ENCODE results near the gene NEMP1.
"Not testable (repeated sequence)": the region's sequence is repeated elsewhere in the genome, so short reads cannot be mapped to it uniquely, and the experiment has no call there.

The NEMP1 gene

DNA sequence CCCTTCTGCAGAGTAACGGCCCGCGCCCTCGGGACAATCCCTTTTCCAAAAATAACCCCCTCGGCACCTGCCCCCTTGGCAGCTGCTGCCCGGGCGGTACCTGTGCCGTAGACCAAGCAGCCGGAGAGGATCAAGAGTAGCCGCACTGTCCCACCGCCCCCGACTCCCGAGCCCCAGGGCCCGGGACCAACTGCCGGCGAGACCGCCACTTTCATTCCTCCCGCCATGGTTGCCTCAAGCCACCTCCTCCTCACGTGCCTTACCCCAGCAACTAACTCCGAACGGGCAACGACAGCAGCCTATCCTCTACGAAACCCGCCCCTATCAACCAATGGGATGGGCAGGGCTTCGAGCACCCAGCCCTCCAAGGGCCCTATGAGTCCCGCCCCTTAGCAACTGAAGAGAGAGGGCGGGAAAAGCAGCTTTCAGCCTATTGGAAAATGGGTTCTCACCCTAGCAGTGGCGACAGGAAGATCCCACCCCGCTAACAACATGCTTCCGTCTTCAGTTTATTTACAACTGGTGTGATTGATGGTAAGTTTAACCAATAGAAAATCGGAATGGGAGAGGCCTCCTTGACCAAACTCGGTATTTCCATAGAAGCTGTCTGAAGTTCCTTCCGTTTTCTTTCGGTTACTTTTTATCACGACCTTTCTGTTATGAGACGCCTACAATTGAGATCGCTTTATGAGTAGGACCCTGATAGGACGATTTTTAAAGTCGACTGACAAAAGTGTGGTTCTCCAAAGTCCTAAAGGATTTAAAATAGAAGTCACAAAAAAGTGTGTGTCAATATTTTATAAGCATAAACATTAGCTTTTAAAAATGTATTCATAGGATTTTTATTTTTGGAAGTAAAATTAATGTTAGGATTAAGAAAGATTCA is at the start of gene NEMP1:
NEMP1 (minus strand) TSS at position 273 of the 886 bp plus-strand sequence; CDS start at position 227, 46 bp downstream.
- no peaks in the 10 kb centered on the region for H3K9me3 ChIP-seq (ENCODE audit: control insufficient read depth, insufficient read depth, low read length)
- H3K9ac ChIP-seq (ENCODE audit: low read depth, low read length) = peak within 1 kb of the TSS; percentile 82
- no peaks in the 10 kb centered on the region for H3K36me3 ChIP-seq (ENCODE audit: insufficient read depth, low read length)
- no peaks in the 10 kb centered on the region for H3K4me1 ChIP-seq (ENCODE audit: insufficient read depth, low read length)

DNA sequence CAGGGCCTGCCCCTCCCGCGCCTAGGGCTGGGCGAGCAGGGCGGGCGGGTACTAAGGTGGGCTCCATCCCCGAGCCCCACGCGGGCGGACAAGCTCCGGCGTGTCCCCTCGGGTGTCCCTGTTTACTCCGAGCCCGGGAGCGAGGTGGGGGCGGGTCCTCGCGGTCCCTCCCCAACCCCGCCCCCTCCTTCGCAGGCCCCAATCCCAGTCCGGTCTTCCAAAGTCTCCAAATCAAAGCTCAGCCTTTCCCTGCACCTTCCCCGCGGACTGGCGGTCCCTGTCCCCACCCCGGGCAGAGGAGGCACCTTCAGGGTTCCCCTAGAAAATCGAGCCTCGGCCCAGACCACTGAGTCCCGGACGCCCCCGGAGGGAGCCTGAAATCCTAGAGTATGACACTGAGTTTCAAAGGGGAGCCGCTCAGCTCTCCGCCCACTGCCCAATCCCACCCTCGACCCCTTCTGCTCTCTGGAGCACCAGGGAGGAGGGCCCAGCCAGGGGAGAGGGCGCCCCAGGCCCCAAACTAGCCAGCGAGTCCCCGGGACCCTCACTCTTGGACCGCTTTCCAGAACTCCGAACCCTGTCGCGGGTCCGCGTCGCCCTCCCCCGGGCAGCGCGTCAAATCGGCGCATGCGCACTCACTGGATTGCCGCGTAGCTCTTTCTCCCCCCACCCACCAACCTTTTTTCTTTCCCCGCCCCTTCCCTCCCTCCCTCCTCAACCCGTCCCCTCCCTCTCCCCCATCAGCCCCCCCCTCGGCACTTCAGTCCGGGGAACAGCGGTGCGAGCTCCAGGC is 49.3 kb upstream of the NEMP1 start, which contains the start of gene LRP1:
LRP1 (plus strand) TSS at position 758 of the 793 bp plus-strand sequence. CDS start 482 bp downstream, outside the sequence.
- Histone ChIP-seq H3K36me3 (ENCODE audit: insufficient read depth, low read length) (no peaks in the 10 kb centered on the region), H3K9ac (ENCODE audit: low read depth, low read length) (peak within 1 kb of the TSS; percentile 98), H3K4me1 (ENCODE audit: insufficient read depth, low read length) (peaks cover 43% of the 10 kb centered on the region), H3K9me3 (ENCODE audit: control insufficient read depth, insufficient read depth, low read length) (no peaks in the 10 kb centered on the region; the same call in 1 of the 2 replicates)

DNA sequence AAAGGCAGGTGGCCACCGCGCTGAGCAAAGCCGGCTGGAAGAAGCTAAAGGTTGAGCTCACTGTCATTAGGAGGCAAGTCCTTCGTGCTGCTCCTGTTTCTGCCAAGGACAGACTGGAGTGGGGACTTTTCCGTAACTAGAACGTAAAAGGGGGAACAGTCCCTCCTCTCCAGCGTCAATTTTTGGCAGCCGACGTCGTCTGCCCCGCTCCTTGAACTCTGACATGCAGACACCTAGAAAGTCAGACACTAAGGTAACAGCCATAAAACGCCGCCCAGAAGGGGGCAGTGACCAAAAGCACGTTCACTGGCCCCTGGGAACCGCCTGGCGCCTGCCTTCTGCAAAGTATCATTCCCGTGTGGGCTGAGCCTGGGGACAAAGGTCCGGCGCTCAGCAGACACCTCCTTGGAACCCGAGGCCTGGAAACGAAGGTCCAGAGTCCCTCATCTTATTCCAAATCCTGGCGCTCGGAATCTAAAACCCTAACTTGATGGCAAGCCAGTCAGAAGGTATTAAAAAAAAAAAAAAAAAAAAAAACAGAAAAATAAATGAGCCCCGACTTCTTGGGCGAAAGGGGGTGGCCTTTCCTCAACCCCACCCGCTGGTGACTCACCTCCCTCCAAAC is 48.6 kb upstream of the NEMP1 start:
- Histone ChIP-seq H3K9me3 (ENCODE audit: control insufficient read depth, insufficient read depth, low read length) (no peaks in the 10 kb centered on the region; the same call in 1 of the 2 replicates), H3K36me3 (ENCODE audit: insufficient read depth, low read length) (no peaks in the 10 kb centered on the region), H3K9ac (ENCODE audit: low read depth, low read length) (peak overlapping the region; percentile 98; the same call in 1 of the 2 replicates), H3K4me1 (ENCODE audit: insufficient read depth, low read length) (peaks cover 36% of the 10 kb centered on the region)

DNA sequence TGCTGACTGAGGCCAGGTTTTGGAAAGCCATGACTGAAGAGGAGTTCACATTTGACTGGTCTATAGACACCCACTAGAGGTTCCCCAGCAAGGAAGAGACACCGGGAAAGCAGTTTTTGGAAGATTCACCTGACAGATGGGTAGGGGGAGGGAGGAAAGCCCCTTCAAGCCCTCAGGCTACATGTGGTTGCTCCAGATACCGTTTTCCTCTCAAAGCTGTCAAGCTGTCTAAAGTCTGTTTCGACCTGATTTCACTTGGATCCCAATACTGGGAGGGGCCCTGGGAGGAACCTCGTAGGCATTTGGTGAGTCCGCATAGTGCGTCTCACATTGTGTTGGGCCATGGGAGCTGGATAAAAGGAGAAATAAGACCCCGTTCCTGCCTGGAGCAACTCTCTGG is 48.0 kb upstream of the NEMP1 start:
- H3K36me3 ChIP-seq (ENCODE audit: insufficient read depth, low read length) = no peaks in the 10 kb centered on the region
- peaks cover 30% of the 10 kb centered on the region for H3K4me1 ChIP-seq (ENCODE audit: insufficient read depth, low read length)
- H3K9me3 ChIP-seq (ENCODE audit: control insufficient read depth, insufficient read depth, low read length) = no peaks in the 10 kb centered on the region; the same call in 1 of the 2 replicates
- H3K9ac ChIP-seq (ENCODE audit: low read depth, low read length) = no peak overlapping the region

GRCh38 chr12:57126061-57126460 is 47.5 kb upstream of the NEMP1 start:
- Histone ChIP-seq H3K4me1 (ENCODE audit: insufficient read depth, low read length) (peaks cover 25% of the 10 kb centered on the region), H3K9me3 (ENCODE audit: control insufficient read depth, insufficient read depth, low read length) (no peaks in the 10 kb centered on the region; the same call in 1 of the 2 replicates), H3K36me3 (ENCODE audit: insufficient read depth, low read length) (no peaks in the 10 kb centered on the region), H3K9ac (ENCODE audit: low read depth, low read length) (no peak overlapping the region)

DNA sequence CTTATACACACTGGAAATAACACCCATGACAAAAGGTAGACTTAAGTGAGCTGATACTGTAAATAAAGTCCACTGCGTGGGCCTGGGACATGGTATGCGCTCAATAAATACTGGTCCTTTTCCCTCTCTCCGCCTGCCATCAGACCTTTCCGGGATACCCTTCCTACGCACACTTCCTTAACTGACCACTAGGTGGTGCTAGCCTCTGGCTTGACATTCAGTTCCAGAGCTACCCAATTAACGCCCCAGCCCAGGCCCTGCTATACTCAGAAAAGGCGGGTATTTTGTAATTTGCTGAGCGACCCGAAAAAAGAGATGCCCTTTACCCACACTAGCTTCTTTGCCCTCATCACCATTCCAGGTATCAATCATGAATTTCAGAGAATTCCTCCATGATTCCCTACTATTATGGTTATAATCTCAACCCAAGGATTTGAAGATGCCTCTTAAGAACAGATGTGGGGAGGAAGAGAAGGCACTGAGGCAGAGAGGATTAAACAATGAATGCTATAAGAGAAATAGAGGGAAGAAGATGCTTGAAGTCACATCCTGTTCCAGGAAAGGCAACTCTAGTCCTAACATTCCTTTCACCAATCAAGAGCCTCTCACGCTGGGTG is 45.8 kb upstream of the NEMP1 start:
- Histone ChIP-seq H3K9ac (ENCODE audit: low read depth, low read length) (no peak overlapping the region), H3K36me3 (ENCODE audit: insufficient read depth, low read length) (no peaks in the 10 kb centered on the region), H3K4me1 (ENCODE audit: insufficient read depth, low read length) (peaks cover 10% of the 10 kb centered on the region), H3K9me3 (ENCODE audit: control insufficient read depth, insufficient read depth, low read length) (no peaks in the 10 kb centered on the region; the same call in 1 of the 2 replicates)

GRCh38 chr12:57123813-57124212 is 45.2 kb upstream of the NEMP1 start:
- H3K9ac ChIP-seq (ENCODE audit: low read depth, low read length) = no peak overlapping the region
- no peaks in the 10 kb centered on the region; the same call in 1 of the 2 replicates for H3K9me3 ChIP-seq (ENCODE audit: control insufficient read depth, insufficient read depth, low read length)
- peaks cover 10% of the 10 kb centered on the region for H3K4me1 ChIP-seq (ENCODE audit: insufficient read depth, low read length)
- H3K36me3 ChIP-seq (ENCODE audit: insufficient read depth, low read length) = no peaks in the 10 kb centered on the region

GRCh38 chr12:57120718-57121117 is 42.1 kb upstream of the NEMP1 start:
- not testable (repeated sequence) for H3K4me1 ChIP-seq (ENCODE audit: insufficient read depth, low read length); H3K9ac ChIP-seq (ENCODE audit: low read depth, low read length); H3K36me3 ChIP-seq (ENCODE audit: insufficient read depth, low read length); H3K9me3 ChIP-seq (ENCODE audit: control insufficient read depth, insufficient read depth, low read length)

DNA sequence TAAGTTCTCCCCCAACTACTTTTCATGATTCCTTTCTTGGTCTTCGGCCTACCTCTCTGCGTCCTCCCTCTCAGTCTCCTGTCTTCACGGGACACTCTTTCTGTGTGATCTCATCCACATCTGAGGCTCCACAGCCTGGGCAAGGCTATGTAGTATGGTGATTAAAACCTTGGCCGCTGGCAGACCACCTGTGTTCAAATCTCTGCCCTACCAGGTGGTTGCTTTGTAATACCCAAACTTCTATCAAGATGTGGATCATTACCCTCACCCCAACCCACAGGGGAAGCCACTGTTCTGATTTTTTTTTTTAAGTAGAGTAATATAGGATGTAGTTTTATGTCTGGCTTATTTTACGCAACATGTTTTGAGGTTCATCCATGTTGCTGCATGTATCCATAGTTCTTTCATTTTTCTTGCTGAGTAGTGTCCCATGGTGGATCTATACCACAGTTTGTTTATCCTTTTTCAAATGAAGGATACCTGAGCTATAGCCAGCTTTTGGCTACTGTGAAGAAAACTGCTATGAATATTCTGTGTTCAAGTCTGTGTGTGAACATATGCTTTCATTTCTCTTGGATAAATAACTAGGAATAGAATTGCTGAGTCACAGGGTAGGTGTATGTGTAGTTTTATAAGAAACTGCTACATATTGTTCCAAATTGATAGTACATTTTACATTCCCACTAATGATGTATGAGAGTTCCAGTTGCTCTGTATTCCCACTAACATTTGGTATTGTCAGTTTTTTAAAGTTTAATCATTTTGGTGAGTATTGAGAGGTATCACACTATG is 40.9 kb upstream of the NEMP1 start:
- Histone ChIP-seq H3K4me1 (ENCODE audit: insufficient read depth, low read length) (0 out of 2 replicates have a peak, but pooled peaks cover under 1% of the 10 kb centered on the region), H3K36me3 (ENCODE audit: insufficient read depth, low read length) (no peaks in the 10 kb centered on the region), H3K9ac (ENCODE audit: low read depth, low read length) (no peak overlapping the region), H3K9me3 (ENCODE audit: control insufficient read depth, insufficient read depth, low read length) (no peaks in the 10 kb centered on the region; the same call in 1 of the 2 replicates)

DNA sequence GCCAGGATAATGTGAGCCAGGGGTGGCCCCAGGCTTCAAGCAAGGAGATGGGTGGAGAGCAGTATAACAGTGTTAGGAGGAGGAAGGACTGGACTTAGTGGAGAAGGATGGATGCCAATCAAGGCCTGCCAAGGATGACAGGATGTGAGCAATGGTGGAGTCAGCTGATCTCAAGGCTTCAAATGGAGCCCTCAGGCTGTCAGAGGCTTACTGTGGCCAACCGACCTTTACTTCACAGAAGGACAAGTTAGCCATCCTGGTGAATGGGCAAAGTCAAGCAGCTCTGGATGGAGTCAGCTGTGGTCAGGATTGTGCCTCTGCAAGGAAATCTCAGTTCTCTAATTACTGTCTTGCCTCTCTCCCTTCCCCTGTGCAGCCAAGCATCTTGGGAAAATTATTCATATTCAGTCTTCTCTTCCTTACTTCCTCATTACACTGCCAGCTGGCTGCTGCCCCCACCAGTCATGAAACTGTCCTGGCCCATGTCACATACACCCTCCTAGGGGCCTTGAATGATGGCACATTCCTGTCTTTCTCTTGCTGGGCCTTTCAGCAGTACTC is 40.2 kb upstream of the NEMP1 start:
- Histone ChIP-seq H3K4me1 (ENCODE audit: insufficient read depth, low read length) (no peaks in the 10 kb centered on the region), H3K9ac (ENCODE audit: low read depth, low read length) (no peak overlapping the region), H3K36me3 (ENCODE audit: insufficient read depth, low read length) (no peaks in the 10 kb centered on the region), H3K9me3 (ENCODE audit: control insufficient read depth, insufficient read depth, low read length) (no peaks in the 10 kb centered on the region; the same call in 1 of the 2 replicates)

GRCh38 chr12:57116580-57117281 is 38.1 kb upstream of the NEMP1 start:
- no peak overlapping the region for H3K9ac ChIP-seq (ENCODE audit: low read depth, low read length)
- no peaks in the 10 kb centered on the region for H3K36me3 ChIP-seq (ENCODE audit: insufficient read depth, low read length)
- H3K9me3 ChIP-seq (ENCODE audit: control insufficient read depth, insufficient read depth, low read length) = no peaks in the 10 kb centered on the region
- no peaks in the 10 kb centered on the region for H3K4me1 ChIP-seq (ENCODE audit: insufficient read depth, low read length)

DNA sequence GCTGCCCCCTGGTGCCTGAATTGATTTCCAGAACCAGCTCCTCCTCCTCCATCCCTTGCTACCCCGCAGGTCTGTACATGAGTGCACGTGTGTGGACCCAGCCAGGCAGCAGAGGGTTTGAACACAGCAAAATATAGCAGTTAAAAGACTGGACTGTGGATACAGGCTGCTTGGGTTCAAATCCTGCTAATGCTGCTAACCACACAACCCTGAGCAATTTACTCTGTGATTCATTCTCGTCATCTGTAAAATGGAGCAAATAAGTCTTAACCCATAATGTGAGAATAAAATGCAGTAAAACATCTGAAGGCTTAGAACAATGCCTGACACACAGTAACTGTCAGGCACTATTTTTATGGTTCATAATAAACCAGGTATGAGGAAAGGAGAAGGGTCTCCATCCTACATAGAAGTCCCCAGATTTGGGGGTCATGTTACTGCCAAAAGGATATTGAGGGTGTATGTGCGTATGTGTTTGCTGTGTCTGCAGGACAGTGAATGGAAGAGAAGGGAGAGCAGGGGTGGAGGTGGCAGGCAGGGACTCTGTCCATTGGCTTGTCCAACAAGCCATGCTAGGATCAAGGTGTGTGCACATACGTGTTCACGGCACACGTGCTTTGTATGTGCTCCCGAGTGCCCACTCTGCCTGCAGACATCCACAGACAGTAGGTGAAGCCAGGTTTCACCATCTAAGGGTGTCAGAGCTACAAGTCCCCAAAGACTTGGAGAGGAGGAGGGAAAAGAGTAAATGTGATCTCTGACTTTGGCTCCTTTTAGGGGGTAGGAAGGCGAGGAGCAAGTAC is 34.1 kb upstream of the NEMP1 start:
- H3K36me3 ChIP-seq (ENCODE audit: insufficient read depth, low read length) = no peaks in the 10 kb centered on the region
- H3K9me3 ChIP-seq (ENCODE audit: control insufficient read depth, insufficient read depth, low read length) = no peaks in the 10 kb centered on the region
- 0 out of 2 replicates have a peak, but pooled peaks cover 5% of the 10 kb centered on the region for H3K4me1 ChIP-seq (ENCODE audit: insufficient read depth, low read length)
- no peak overlapping the region for H3K9ac ChIP-seq (ENCODE audit: low read depth, low read length)

All from ES-I3 (cell line).